GM21529 (cell line): ENCODE data around the gene ADRA2C.
"Not testable (repeated sequence)": the region's sequence is repeated elsewhere in the genome, so short reads cannot be mapped to it uniquely, and the experiment has no call there.

Source experiments
- ATAC-seq: cut with Tn5 transposase; IDR thresholded peaks from one replicate; pipeline ENCODE4 v1.9.1; 2021; ENCODE audit not compliant: unreplicated experiment

The ADRA2C gene

DNA sequence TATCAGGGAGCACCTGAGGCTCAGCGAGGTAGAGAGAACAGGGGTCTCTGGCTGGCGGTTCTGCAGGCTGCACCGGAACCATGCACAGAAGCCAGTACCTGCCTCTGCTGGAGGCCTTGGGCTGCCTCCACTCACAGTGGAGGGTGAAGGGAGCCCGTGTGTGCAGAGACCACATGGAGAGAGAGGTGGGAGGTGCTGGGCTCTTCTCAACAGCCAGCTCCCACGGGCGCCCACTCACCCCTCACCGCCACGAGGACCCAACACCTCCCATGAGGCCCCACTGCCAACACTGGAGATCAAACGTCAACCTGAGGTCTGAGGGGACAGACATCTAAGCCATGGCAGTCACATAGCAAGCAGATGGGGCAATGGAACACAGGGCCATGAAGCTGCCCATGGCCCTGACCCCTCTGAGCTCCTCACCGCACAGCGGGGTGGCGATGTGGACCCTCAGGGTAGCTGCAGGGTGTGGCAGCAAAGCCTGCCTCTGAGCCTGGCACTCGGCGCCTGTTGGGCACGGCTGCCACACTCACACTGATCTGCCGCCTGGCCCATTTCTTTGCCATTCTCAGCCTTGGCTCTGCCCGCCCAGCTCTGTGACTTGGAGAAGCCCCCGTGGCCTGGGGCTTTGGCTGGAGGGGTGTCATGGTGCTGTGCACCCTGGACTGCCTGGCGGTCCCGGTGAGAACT, 44.8 kb downstream of the ADRA2C start:
- ATAC-seq, result no peak

DNA sequence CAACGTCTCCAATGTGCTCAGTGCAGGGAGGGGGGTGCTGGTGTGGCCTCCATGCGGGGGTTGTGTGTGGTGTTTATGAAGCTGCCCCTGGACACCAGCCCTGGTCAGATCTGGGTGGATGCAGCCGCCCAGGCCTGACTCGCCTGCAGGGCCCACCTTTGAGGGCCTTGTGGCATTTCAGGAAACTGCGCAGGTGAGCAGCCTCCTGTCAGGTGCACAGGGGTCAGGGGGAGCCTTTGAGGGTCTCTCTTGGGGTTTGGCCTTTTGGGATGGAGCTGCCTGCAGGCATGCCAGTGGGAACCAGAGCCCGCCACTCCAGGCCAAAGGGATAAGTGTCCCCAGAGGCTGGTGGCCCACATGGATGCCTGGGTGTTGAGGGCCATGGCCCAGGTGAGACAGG, 45.4 kb downstream of the ADRA2C start:
- no peak for ATAC-seq

DNA sequence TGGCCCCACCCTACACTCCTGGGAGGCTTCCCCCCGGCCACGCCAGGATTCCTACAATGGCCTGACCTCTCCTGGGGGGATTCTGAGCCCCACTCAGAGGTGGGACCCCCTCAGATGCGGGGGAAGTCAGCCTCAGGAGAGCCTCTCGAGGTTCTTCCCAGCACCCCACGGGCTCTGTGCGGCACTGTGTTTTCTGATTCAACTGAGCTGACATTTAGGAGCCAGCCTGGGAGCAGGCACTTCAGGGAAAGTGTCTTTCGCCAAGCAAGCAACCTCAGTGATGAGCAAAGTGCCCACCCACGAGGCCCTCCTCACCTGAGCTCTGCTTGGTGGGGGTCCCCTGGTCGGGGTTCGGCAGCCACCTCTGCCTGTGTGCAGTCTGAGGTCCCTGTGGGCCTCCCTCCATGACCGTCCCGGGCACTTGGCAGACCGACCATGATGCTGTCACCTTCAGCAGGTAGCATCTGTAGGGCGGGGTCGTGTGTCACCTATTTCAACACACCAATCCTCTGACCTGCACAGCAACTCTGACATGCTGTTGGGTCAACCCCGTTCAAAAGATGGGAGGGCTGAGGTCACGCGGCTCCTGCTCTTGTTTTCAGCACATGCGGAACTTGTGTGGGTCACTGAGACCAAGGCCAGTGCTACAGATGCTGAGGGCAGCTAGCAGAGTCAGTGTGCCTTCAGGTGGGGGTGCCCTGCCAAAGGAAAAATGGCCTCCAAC, 46.2 kb downstream of the ADRA2C start:
- ATAC-seq, result no peak

DNA sequence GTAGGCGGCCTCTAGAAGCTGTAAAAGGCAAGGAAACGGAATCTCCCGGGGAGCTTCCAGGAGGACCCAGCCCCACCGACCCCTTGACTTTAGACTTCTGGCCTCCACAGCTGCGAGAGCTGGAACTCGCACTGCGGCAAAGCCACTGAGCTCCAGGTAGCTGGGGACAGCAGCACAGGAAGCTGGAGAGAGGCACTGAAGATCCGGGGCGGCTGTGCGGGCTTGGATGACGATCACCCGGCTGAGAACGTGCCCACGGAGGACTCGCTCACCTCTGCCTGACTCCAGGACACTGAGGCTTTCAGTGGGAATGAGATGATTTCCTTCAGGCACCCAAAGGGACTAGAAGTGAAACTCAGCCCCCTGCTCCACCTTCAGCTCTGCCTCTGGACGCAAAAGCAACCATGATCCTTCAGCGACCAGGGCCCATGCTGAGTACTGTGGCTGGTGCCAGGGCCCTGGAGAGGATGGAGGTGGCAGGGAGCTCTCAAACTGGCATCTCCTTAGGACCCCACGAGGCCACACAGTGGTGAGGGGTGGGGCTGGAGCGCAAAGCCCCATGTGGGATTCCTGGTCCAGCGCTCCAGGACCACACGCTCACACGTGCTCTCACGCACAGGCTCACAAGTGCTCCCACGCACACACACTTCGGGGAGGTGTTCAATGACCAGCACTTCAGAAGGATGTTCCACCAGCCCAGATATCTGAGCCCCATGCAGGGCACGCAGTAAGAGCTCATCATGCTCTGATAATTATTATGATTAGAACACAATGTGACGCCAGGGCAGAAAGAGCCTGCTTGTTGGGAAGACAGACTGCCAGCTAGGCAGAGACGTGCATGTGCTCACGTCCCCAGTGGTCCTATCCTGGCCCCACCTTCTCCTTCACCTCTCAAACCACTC, 47.2 kb downstream of the ADRA2C start:
- ATAC-seq, result no peak

DNA sequence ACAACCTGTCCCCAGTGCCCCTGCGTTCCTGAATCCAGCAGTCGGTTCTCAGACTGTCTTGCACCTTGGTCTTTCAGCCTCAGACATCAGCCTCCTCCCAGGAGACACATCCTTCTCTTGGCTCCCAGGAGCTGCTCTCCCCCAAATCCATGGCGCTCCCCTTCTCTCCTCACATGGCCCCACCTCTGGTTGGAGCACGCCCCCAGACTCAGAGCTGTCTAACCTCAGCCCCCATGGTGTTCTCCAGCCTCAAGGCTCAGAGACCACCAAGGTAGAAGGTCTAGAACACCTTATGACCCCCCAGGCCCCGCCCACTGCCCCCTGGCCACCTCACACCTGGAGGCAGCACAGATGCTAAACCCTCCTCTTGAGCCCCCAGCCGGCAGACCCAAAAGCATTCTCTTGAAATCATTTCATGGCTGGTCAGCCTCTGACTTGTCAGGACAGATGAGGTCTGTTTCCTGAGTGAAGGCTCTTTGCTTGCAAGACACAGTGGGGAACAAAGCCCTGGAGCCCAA, 47.9 kb downstream of the ADRA2C start:
- no peak for ATAC-seq

DNA sequence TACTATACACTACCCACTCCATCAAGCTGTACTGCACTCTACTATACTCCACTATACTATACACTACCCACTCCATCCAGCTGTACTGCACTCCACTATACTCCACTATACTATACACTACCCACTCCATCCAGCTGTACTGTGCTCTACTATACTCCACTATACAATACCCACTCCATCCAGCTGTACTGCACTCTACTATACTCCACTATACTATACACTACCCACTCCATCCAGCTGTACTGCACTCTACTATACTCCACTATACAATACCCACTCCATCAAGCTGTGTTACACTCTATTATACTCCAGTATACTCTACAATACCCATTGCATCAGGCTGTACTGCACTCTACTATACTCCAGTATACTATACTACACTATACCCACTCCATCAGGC, 48.7 kb downstream of the ADRA2C start:
- ATAC-seq, result not testable (repeated sequence)

DNA sequence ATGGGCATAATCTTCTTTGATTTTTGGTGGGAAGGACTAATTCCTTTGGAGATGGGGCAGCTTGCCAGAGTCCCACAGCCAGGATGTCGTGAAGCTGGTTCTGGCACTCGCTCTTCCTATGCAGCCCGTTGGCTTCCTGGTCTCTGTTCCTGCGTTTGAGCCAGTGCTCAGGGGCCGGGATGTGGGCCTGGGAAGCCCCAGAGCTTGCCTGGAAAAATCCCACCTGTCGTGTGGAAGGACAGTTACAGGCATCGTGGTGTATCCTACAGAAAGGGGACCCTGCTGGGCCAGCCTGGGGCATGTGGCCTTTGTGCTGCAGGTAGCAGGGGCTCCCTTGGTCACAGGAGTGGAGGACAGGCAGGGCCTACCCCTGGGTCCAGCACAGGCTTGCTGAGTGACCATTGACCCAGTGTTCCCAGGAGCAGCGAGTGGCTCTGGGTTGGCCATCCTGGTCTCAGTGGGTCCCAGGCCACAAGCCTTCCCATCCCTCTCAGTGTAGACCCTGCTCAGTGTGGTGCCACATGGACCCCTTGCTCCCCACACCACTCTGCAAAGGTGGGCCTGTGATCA, 50.2 kb downstream of the ADRA2C start:
- no peak for ATAC-seq

DNA sequence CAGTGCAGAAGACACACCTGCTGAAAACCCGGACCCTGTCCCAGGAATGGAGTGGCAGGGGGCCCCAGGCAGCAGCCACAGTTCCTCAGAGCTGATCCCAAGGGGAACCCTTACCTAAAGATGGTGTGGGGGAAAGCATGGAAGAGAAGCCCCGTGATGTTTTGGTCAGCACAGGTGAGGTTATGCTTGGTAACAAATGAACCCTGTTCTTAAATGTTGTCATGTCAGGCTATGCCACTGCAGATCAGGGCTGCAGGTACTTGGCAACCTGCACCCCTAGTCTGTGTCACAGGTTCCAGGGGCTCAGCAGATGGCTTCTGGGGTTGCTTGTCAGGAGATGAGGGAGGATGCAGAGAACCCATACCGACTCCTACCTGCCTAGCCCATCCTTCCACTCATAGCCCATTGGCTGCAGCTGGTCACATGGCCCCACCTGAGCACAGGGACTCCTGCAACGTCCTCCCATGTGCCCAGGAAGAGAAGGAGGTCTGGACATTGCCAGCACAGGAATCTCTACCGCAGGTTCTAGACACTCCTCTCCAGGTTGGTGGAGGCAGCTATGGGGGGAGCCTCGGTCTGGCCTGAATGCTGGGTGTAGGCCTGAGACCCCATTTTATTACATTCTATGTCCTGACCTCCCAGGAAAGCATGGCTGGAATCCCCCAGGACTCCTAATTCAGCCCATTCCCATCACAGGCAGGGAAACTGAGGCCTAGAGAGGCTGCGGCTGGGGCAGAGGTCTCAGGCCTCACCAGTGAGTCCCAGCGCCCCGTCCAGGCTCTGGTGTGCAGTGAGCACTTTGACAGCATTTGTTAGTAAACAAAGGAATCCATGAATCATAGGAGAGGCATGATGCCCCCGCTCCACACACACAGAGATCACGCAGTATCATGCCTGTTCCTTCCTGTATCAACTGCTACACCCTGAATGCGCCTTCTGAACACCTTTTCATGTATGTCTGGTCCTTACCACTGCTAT, 51.1 kb downstream of the ADRA2C start:
- ATAC-seq, result no peak
